Measurements from ENCODE around the gene SBF2.

SBF2 gene

GRCh38 chr11:9858822-9859221 lies 435.2 kb downstream of the SBF2 start:
- WGBS, 2 experiments: 13 to 36% methylated on average over 1 to 2 of the region's 2 CpGs
- H3K4me1 ChIP-seq (ENCODE audit: control insufficient read depth, insufficient read depth, low read length): peaks cover 6% of the 10 kb centered on the region

GRCh38 chr11:9858218-9858617 lies 435.8 kb downstream of the SBF2 start:
- Histone ChIP-seq H3K4me3 (ENCODE audit: insufficient read depth, low read depth, low read length) (no peak overlapping the region), H3K9me3 (ENCODE audit: control insufficient read depth, low read length) (no peaks in the 10 kb centered on the region), H3K27ac (ENCODE audit: insufficient read depth, low read depth, low read length, poor library complexity, severe bottlenecking) (no peak overlapping the region), H3K4me1 (ENCODE audit: control insufficient read depth, insufficient read depth, low read length) (peaks cover 6% of the 10 kb centered on the region), H3K36me3 (ENCODE audit: control insufficient read depth, insufficient read depth, low read length) (peaks cover 3% of the 10 kb centered on the region), H3K27me3 (ENCODE audit: control insufficient read depth, insufficient read depth, low read length, poor library complexity, severe bottlenecking) (no peaks in the 10 kb centered on the region)
- 63 to 70% methylated on average over 4 of the region's 4 CpGs for WGBS, 2 experiments

More at GRCh38 chr11:9858822-9859221, 435.2 kb downstream of the SBF2 start:
- Histone ChIP-seq H3K4me3 (ENCODE audit: insufficient read depth, low read depth, low read length) (no peak overlapping the region), H3K27me3 (ENCODE audit: control insufficient read depth, insufficient read depth, low read length, poor library complexity, severe bottlenecking) (no peaks in the 10 kb centered on the region), H3K27ac (ENCODE audit: insufficient read depth, low read depth, low read length, poor library complexity, severe bottlenecking) (no peak overlapping the region), H3K9me3 (ENCODE audit: control insufficient read depth, low read length) (no peaks in the 10 kb centered on the region), H3K36me3 (ENCODE audit: control insufficient read depth, insufficient read depth, low read length) (peaks cover 3% of the 10 kb centered on the region)

GRCh38 chr11:9855579-9856287 lies 438.3 kb downstream of the SBF2 start:
- Histone ChIP-seq H3K4me3 (ENCODE audit: insufficient read depth, low read depth, low read length) (no peak overlapping the region), H3K27ac (ENCODE audit: insufficient read depth, low read depth, low read length, poor library complexity, severe bottlenecking) (no peak overlapping the region), H3K9me3 (ENCODE audit: control insufficient read depth, low read length) (no peaks in the 10 kb centered on the region), H3K36me3 (ENCODE audit: control insufficient read depth, insufficient read depth, low read length) (peaks cover 3% of the 10 kb centered on the region), H3K4me1 (ENCODE audit: control insufficient read depth, insufficient read depth, low read length) (peaks cover 6% of the 10 kb centered on the region), H3K27me3 (ENCODE audit: control insufficient read depth, insufficient read depth, low read length, poor library complexity, severe bottlenecking) (no peaks in the 10 kb centered on the region)
- WGBS, 2 experiments: 92 to 96% methylated on average over 2 of the region's 2 CpGs

DNA sequence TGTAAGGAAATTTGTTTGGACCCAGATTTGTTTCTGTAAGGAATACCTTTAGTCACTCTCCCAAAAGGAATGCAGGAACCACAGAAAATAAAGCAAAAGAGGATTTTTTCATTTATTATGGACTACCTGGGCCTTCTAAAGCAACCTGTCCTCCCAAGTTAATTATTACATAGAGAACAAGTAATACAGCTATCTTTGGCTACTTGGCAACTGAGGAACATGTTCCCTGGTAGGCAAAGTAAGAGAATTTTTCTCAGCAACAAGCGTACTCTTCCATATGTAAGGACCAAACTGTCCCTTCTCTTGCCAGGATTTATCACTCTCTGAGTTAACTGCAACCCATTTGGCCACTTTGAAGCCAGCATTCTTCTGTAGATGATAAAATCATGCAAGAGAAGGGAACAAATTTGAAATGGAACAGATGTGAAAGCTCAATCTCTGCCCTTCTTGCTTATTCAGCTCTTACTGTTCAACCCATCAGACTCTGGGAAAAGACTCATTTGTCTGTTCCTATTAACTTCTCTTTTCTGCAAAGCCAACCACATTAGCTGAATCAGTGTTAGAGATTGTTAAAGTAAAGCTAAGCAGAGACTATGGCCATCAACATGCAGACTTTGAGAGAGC lies 440.0 kb downstream of the SBF2 start:
- H3K27ac ChIP-seq (ENCODE audit: insufficient read depth, low read depth, low read length, poor library complexity, severe bottlenecking): no peak overlapping the region
- H3K4me3 ChIP-seq (ENCODE audit: insufficient read depth, low read depth, low read length): no peak overlapping the region
- 82 to 93% methylated on average over 1 of the region's 1 CpG for WGBS, 2 experiments

GRCh38 chr11:9852465-9852864 lies 441.6 kb downstream of the SBF2 start:
- Histone ChIP-seq H3K9me3 (ENCODE audit: control insufficient read depth, low read length) (no peaks in the 10 kb centered on the region), H3K4me3 (ENCODE audit: insufficient read depth, low read depth, low read length) (no peak overlapping the region), H3K27me3 (ENCODE audit: control insufficient read depth, insufficient read depth, low read length, poor library complexity, severe bottlenecking) (no peaks in the 10 kb centered on the region), H3K36me3 (ENCODE audit: control insufficient read depth, insufficient read depth, low read length) (peaks cover 3% of the 10 kb centered on the region), H3K27ac (ENCODE audit: insufficient read depth, low read depth, low read length, poor library complexity, severe bottlenecking) (no peak overlapping the region), H3K4me1 (ENCODE audit: control insufficient read depth, insufficient read depth, low read length) (no peaks in the 10 kb centered on the region)
- WGBS, 2 experiments: 91 to 97% methylated on average over 2 of the region's 2 CpGs

More for the DNA sequence above, 440.0 kb downstream of the SBF2 start:
- Histone ChIP-seq H3K36me3 (ENCODE audit: control insufficient read depth, insufficient read depth, low read length) (peaks cover 3% of the 10 kb centered on the region), H3K4me1 (ENCODE audit: control insufficient read depth, insufficient read depth, low read length) (peaks cover 6% of the 10 kb centered on the region), H3K9me3 (ENCODE audit: control insufficient read depth, low read length) (no peaks in the 10 kb centered on the region), H3K27me3 (ENCODE audit: control insufficient read depth, insufficient read depth, low read length, poor library complexity, severe bottlenecking) (no peaks in the 10 kb centered on the region)

DNA sequence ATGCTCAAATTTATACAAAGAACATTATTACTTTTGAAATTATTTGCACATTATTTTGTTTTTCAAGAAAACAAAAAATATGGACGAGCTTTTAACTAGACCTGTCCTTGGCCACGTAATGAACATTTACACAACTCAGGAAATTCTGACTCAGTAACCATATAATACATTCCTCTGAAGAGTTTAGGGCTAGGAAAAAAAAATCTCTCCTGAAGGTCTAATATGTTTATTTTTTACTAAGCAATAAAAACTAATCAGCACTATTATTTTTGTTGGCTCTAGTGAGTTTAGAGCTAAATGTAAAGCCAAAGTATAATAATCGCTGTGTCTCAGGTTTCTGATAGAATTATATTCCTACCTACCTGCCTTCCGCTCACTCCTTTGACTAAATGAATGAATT lies 442.7 kb downstream of the SBF2 start:
- Histone ChIP-seq H3K27ac (ENCODE audit: insufficient read depth, low read depth, low read length, poor library complexity, severe bottlenecking) (no peak overlapping the region), H3K36me3 (ENCODE audit: control insufficient read depth, insufficient read depth, low read length) (peaks cover 3% of the 10 kb centered on the region), H3K9me3 (ENCODE audit: control insufficient read depth, low read length) (no peaks in the 10 kb centered on the region), H3K4me1 (ENCODE audit: control insufficient read depth, insufficient read depth, low read length) (no peaks in the 10 kb centered on the region), H3K4me3 (ENCODE audit: insufficient read depth, low read depth, low read length) (no peak overlapping the region), H3K27me3 (ENCODE audit: control insufficient read depth, insufficient read depth, low read length, poor library complexity, severe bottlenecking) (no peaks in the 10 kb centered on the region)
- 73 to 93% methylated on average over 2 to 3 of the region's 4 CpGs for WGBS, 2 experiments

GRCh38 chr11:9850224-9850895 lies 443.7 kb downstream of the SBF2 start:
- no peaks in the 10 kb centered on the region for H3K9me3 ChIP-seq (ENCODE audit: control insufficient read depth, low read length)
- no peak overlapping the region for H3K4me3 ChIP-seq (ENCODE audit: insufficient read depth, low read depth, low read length)
- H3K27me3 ChIP-seq (ENCODE audit: control insufficient read depth, insufficient read depth, low read length, poor library complexity, severe bottlenecking): no peaks in the 10 kb centered on the region
- 80 to 89% methylated on average over 1 of the region's 1 CpG for WGBS, 2 experiments
- H3K36me3 ChIP-seq (ENCODE audit: control insufficient read depth, insufficient read depth, low read length): peaks cover 3% of the 10 kb centered on the region
- H3K27ac ChIP-seq (ENCODE audit: insufficient read depth, low read depth, low read length, poor library complexity, severe bottlenecking): no peak overlapping the region
- no peaks in the 10 kb centered on the region for H3K4me1 ChIP-seq (ENCODE audit: control insufficient read depth, insufficient read depth, low read length)

DNA sequence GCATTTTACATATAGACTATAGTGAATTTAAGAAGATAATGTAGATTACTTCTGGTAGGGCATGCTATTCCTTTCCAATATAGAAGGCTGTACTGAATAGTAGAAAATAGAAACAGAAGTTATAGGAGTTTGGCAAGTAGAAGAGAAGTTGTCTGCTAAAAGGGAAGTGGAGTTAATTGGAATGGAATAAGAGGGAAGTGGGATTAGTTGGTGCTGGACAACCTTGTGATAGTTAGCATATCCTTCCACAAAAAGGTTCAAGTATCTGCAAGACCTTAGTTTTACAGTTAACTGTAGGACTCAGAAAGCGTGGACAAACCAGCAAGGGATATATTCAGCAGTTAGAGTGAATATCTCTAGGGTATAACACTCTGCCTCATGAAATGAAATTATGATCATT lies 444.6 kb downstream of the SBF2 start:
- 93 to 100% methylated on average over 1 of the region's 1 CpG for WGBS, 2 experiments
- H3K4me3 ChIP-seq (ENCODE audit: insufficient read depth, low read depth, low read length): no peak overlapping the region
- H3K27ac ChIP-seq (ENCODE audit: insufficient read depth, low read depth, low read length, poor library complexity, severe bottlenecking): no peak overlapping the region
- no peaks in the 10 kb centered on the region for H3K9me3 ChIP-seq (ENCODE audit: control insufficient read depth, low read length)
- H3K27me3 ChIP-seq (ENCODE audit: control insufficient read depth, insufficient read depth, low read length, poor library complexity, severe bottlenecking): no peaks in the 10 kb centered on the region
- H3K4me1 ChIP-seq (ENCODE audit: control insufficient read depth, insufficient read depth, low read length): no peaks in the 10 kb centered on the region
- no peaks in the 10 kb centered on the region for H3K36me3 ChIP-seq (ENCODE audit: control insufficient read depth, insufficient read depth, low read length)

DNA sequence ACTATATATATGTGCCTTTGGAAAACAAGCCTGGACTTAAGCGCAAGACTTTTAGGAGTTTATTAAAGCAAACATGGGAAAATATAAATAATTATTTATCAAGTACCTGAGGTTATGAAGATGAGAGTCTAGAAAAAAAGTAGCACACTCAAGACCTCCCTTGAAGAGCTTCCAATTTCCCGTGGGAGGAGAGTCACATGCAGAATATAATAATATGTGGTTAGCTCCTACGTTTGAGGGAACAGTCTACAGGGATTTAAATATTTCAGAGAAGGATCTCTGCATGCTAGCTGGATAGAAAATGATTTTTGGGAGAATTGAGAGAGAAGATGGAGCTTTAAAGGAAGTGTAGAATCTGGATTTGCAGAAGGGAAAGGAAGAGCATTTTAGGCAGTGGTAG lies 446.4 kb downstream of the SBF2 start:
- WGBS, 2 experiments: 72 to 88% methylated on average over 2 to 3 of the region's 3 CpGs
- H3K36me3 ChIP-seq (ENCODE audit: control insufficient read depth, insufficient read depth, low read length): no peaks in the 10 kb centered on the region
- H3K4me3 ChIP-seq (ENCODE audit: insufficient read depth, low read depth, low read length): no peak overlapping the region
- H3K9me3 ChIP-seq (ENCODE audit: control insufficient read depth, low read length): no peaks in the 10 kb centered on the region
- H3K27me3 ChIP-seq (ENCODE audit: control insufficient read depth, insufficient read depth, low read length, poor library complexity, severe bottlenecking): no peaks in the 10 kb centered on the region
- no peaks in the 10 kb centered on the region for H3K4me1 ChIP-seq (ENCODE audit: control insufficient read depth, insufficient read depth, low read length)
- no peak overlapping the region for H3K27ac ChIP-seq (ENCODE audit: insufficient read depth, low read depth, low read length, poor library complexity, severe bottlenecking)

DNA sequence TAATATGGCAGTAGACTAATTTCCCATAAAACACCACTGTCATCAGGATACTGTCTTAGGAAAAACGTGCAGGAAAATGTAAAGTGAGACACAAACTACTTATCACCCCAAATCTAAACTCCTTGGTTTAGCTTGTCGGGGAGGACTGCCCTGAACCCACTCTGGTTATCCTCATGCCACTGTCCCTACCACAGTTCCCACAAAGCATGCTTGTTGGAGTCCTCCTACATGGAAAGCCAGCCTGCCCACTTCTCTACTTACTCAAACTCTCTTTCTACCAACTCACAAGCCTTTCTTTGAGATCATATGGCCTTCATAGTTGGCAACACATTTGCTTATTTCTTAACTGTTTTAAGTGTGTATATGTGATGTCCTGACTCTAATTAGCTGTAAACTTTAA lies 451.1 kb downstream of the SBF2 start:
- no peak overlapping the region for H3K27ac ChIP-seq (ENCODE audit: insufficient read depth, low read depth, low read length, poor library complexity, severe bottlenecking)
- no peaks in the 10 kb centered on the region for H3K4me1 ChIP-seq (ENCODE audit: control insufficient read depth, insufficient read depth, low read length)
- H3K9me3 ChIP-seq (ENCODE audit: control insufficient read depth, low read length): no peaks in the 10 kb centered on the region
- no peak overlapping the region for H3K4me3 ChIP-seq (ENCODE audit: insufficient read depth, low read depth, low read length)
- H3K36me3 ChIP-seq (ENCODE audit: control insufficient read depth, insufficient read depth, low read length): no peaks in the 10 kb centered on the region
- H3K27me3 ChIP-seq (ENCODE audit: control insufficient read depth, insufficient read depth, low read length, poor library complexity, severe bottlenecking): no peaks in the 10 kb centered on the region
- WGBS, 2 experiments: 89 to 96% methylated on average over 2 of the region's 2 CpGs

Measured in ectodermal cell (in vitro differentiated cells).